HG03378 (cell line): ENCODE measurements around the gene TNFRSF4.

Experiments used
- ATAC-seq: cut with Tn5 transposase; IDR thresholded peaks from one replicate; pipeline ENCODE4 v1.9.1; 2021; ENCODE audit warnings: mild to moderate bottlenecking, moderate library complexity; ENCODE audit not compliant: unreplicated experiment

Gene TNFRSF4

DNA sequence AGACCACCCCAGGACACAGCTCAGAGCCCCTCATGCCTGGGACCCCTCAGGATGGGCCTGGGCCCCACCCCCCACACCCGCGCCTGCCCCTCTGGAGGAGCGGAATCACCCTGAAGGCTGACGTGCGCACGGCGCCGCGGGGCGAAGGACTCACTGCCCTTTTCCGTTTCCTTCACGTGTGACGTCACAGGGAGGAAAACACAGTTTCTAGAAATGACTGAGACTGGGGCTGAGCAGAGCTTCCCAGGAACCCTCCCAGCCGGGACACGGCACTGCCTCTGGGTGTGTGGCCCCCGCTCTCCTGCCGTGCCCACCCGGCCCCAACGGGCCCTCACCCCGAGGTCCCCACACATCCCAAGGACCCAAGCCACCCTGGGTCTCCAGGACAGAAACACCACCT lies 5.4 kb upstream of the TNFRSF4 start:
- ATAC-seq = no peak

- ATAC-seq = no peak
Measured at GRCh38 chr1:1218524-1219200, 4.7 kb upstream of the TNFRSF4 start.

DNA sequence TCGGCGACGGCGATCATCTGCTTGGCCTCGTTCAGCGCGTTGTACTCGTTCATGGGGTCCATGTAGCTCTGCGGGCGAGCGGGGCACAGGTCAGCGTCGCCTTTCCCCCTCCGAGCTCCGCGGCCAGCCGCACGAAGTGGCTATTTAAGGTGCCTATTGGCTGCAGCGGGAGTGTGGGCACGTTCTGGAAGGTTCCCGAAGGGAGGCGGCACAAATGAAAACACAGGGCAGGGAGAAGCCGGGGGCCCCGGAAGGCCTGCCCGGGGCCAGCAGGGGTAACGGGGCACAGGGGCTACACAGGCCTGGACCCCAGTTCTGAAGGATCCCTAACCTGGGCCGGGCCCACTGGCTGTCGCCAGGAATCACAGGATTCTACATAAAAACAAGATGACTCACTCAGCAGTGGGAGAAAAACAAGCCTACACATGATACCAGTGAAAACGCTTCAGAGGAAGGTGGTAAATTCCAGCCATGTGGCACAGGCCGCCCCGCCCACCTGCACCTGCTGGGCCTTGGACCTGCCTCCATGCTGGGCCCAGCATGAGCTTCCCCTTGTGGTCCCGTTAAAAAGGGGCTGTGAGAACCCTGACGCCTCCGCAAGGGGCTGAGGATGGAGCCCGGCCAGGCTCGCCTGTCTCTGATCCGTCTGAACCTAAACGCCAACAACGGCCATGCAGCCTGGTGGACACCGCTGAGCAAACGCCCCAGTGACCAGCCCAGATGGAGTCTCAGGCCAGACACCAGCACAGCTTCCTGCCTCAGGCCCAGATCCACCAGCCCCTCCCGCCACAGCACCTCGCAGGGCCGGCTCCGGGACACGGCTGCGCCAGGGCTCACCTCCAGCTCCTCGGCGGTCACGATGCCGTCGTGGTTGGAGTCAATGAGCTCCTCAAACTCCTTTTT lies 3.9 kb upstream of the TNFRSF4 start:
- ATAC-seq = no peak

- no peak for ATAC-seq
Measured at GRCh38 chr1:1216770-1217620, 3.0 kb upstream of the TNFRSF4 start.

GRCh38 chr1:1215881-1216605 lies 2.1 kb upstream of the TNFRSF4 start:
- ATAC-seq = no peak

- ATAC-seq = no peak
Measured at GRCh38 chr1:1215080-1215676, 1.2 kb upstream of the TNFRSF4 start.

GRCh38 chr1:1212780-1213344 lies 1.1 kb downstream of the TNFRSF4 start:
- no peak for ATAC-seq

GRCh38 chr1:1211541-1212441 lies 2.2 kb downstream of the TNFRSF4 start:
- ATAC-seq = no peak

DNA sequence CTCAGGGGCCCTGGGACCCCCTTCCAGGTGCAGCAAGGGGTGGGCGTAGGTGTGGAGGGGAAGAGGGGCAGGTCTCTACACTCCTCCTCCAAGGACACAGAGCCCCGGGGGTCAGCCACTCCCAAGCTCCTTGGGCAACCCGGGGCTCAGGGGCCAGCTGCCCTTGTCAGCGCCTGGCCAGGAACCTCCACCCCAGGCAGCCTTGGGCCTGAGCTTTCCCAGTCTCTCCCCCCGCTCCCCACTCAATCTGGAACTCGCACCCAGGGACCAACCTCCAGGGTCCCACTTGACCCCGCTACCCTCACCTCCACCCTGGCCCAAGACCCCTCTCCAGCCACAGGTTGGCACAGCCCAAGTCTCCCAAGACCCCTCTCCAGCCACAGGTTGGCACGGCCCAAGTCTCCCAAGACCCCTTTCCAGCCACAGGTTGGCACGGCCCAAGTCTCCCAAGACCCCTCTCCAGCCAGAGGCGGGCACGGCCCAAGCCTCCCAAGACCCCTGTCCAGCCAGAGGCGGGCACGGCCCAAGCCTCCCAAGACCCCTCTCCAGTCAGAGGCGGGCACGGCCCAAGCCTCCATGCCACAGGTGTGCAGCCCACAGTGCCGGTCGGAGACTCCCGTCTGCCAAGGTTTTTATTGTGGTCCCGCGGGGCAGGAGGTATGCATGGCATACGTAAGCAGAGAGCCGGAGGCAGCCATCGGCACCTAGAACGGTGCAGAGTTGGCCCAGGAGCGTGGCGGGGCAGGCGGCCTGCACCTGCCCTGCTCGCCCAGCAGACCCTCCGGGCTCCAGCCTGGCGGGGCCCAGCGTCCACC lies 3.0 kb downstream of the TNFRSF4 start:
- no peak for ATAC-seq

- no peak for ATAC-seq
Measured at GRCh38 chr1:1208713-1209433, 5.1 kb downstream of the TNFRSF4 start.

- no peak for ATAC-seq
Measured at GRCh38 chr1:1207571-1207892, 6.4 kb downstream of the TNFRSF4 start.

DNA sequence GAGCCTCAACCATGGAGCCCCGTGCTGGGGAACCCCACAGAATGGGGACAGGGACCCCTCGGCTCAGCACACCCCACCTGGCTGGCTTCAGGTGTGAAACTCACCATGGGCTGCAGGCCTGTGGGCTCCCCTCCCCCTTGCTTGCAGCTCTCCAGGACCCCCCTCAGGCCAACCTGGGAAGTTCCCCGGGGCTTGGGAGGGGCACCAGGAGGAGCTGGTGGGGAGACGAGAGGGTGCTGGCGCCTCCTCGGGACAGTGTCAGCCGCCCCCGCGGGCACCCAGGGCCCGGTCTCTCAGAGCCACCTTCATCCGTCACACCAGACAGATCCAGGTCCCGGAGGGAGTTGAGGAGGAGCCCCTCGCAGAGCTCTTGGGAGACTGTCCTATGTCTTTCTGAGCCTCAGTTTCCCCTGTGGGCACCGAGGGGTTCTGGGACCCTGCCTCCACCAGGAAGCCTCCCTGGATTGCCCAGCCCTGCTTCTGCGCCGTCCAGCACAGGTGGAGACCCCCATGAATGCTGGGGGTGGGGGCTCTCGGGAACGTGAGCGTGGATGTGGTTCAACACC lies 6.9 kb downstream of the TNFRSF4 start:
- ATAC-seq = no peak

- ATAC-seq = no peak
Measured at GRCh38 chr1:1206376-1206965, 7.5 kb downstream of the TNFRSF4 start, which contains the start of gene TNFRSF18. Gene TNFRSF18, minus strand, starts transcription at chr1:1206592. Its CDS starts 21 bp downstream, at chr1:1206571.

- ATAC-seq = no peak
Measured at GRCh38 chr1:1205769-1206375, 8.1 kb downstream of the TNFRSF4 start.

DNA sequence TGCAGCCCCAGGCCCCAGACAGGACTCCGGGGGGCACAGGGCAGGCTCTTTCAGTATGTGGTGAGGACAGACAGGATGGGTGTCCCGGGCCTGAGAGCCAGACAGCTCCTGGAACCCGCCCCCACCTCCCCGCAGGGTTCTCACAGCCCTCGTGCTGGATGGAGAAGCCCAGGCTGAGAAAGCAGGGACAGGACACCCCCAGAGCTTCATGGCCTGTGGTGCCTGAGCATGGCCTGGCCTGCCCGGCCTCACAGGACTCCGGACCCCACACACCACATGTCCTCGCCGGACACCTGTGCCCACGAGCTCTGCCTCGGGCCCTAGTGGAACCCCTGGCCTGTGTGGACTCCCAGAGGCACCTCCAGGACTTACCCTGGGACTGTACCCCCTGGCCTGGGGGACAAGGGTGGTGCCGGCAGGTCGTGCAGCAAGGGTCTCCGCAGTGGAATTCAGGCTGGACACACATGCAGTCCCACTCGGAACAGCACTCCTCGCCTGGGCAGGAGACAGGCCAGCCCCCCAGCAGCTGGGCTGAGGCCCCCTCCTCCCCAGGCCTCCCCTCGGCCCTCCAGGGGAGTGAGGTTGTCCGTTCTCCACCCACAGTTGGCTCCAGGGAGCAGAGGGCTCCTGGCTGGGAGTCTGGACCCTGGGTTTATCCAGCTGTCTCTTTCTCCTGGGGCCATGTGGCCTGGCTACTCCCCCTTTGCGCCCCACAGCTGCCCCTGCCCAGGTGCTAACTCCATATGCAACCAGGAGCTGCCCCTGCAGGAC lies 8.8 kb downstream of the TNFRSF4 start:
- no peak for ATAC-seq
